ENCODE measurements around the gene KDF1.

- TF ChIP-seq CTCF (conservative IDR thresholded peaks at IDR 0.05 in 1 of 2, IDR thresholded peaks at IDR 0.05 in 1 of 2; ENCODE audit: low read depth in 1 of 2, low read length in 2 of 2) (no peak), EZH2 (IDR thresholded peaks at IDR 0.05; ENCODE audit: low read length, missing control alignments) (no peak)
Observed at GRCh38 chr1:26932531-26932930, 27.7 kb downstream of the KDF1 start.

Measured in fibroblast of lung (primary cell).